HG02571 (cell line): Measurements from ENCODE around the gene S100A14.

Source experiments
- ATAC-seq: cut with Tn5 transposase; IDR thresholded peaks from one replicate; pipeline ENCODE4 v1.9.1; 2021; ENCODE audit warnings: mild to moderate bottlenecking, moderate library complexity; ENCODE audit not compliant: unreplicated experiment

The S100A14 gene

DNA sequence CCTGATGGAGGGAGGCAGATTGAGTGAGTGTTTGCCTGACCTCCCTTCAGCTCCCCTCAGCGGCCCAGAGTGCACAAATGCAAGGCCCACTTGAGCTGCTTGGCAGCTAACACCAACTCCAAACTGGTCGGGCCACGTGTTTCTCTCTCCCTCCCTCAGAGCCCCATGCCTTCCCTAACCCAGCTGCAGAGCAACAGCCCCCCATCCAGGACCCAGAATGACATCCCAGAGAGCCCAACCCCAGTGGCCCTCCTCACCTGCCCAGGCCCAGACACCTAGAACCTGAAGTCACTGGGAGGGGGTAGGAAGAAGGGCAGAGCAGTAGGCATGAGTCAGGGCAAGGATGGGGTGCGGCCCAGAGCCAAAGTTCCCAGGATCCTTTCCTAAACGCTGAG lies 789 bp upstream of the S100A14 start:
- no peak for ATAC-seq

DNA sequence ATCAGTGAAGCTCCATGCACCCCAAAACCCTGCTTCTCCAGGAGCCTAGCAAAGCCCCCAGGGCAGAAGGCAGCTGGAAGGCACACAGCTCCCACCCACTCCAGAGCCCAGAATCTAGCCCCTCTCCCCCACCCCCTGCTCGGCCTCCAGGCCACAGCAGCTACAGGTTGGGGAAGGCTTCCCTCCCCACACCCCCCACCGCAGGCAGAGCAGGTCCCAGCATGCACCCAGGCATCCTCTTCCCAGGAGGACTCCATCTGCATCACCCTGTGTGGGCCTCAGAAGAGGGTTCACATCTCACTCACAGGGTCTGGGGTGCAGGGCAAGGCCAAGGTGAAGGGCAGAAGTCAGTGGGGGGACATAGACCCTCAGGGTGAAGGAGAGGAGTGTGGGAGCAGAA lies 719 bp downstream of the S100A14 start:
- no peak for ATAC-seq

DNA sequence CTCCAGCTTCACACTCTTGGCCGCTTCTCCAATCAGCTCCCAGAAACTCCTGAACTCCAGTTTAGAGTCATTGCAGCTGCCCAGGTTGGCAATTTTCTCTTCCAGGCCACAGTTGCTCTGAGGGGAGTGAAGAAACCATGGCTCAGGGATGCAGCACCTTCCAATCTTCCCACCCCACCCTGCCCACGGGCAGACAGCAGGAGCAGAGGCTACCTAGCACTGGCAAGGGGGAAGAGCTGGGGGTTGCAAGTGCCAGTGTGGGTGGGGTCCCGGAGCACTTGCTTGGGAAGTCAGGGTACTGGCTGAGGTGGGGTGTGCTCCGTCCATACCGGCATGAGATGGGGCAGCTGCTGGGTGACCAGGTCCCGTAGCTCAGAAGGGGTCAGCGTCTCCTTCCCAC lies 1.2 kb downstream of the S100A14 start:
- ATAC-seq, result no peak

DNA sequence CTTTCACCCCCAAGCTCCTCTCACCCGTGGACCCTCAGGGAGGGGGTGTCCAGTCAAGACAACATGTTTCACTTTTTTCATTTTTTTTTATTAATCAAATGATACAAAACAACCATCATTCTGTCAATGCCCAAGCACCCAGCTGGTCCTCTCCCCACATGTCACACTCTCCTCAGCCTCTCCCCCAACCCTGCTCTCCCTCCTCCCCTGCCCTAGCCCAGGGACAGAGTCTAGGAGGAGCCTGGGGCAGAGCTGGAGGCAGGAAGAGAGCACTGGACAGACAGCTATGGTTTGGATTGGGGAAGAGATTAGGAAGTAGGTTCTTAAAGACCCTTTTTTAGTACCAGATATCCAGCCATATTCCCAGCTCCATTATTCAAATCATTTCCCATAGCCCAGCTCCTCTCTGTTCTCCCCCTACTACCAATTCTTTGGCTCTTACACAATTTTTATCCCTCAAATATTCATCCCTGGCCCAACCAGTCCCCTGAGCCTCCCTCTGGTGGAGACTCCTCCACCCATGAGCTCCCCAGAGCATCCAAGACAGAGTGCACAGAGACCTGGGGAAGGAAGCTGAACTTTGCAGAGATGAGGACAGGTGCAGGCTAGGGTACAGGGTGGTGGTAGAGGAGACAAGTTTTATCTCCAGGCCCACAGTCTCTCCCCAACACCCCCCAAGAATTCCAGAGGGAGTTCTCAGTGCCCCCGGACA lies 1.8 kb downstream of the S100A14 start:
- no peak for ATAC-seq

DNA sequence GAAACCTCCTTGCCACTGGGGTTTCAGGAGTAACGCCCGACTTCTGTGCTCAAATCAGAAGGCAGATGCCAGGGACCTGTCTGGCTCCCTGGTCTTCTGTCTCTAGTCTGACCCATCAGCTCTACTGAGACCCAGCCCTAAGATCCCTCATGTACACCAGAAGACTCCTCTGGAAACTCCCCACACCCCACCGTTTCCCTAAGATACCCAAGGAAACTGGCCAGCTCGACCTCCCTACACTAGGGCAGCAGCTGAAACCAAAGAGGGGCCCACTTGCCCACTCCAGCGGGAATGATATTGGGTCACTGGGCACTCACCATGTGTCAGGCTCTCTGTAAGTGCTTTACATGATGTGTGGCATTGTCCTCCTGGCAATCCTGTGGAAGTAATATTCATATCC lies 2.7 kb downstream of the S100A14 start:
- no peak for ATAC-seq

DNA sequence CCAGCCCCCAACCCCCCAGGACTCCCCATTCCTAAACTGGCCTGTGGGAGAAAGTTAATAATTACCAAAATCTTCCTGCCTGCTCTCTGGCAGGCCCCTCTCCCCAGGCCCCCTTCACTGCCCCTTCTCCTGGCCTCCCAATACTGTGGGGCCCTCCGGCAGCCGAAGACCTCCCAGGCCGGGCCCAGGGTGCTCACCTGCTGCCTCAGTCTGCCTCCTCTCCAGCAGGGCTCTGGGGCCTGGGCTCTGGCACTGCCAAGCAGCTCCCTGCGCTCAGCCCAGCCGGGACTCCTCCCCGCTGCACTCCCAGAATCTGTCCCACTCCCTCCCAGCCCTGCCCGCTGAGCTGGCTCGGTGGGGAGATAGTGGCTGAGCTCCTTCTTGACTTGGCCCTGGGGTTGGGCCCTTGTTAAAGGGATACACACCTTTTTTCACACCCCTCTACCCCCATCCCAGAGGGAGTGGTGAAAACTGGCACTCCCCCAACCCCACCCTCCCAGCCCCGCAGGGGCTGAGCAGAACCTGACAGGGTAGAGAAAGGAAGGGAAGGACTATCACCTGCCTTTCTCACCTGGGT lies 3.3 kb downstream of the S100A14 start, which contains the start of gene S100A16:
Gene S100A16, minus strand, starts transcription at position 383 of the 577 bp plus-strand sequence. CDS start 4,986 bp downstream, outside the sequence.
- no peak for ATAC-seq

DNA sequence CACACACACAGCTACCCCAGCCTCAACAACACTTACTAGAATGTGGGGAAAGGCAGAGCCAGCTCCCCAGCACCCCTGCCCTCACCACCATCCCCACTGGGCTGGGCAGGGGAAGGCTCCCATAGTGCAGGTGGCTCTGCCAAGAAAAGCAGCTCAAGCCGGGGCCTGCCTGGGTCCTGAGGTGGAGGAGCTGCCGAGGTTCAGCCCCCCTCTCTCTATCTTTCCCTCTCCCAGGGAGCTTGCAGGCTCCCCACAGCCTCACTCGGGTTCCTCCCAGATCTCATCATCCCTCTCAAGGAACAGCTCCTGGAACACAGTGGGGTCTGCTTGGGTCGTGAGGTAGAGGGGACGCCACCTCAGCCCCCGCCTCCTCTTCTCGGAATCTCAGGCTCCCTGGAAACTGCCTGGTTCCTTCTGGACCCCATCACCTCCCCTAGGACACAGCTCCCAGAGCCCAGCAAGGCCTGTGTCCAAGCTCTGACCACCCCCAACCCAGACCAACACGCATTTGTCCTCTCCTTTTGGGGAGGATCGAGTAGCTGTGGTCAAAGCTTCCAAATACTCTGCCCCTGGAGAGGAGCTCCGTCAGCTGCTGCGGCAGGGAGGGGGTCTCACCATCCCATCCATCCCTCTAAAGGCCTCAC lies 3.9 kb downstream of the S100A14 start:
- ATAC-seq, result no peak

DNA sequence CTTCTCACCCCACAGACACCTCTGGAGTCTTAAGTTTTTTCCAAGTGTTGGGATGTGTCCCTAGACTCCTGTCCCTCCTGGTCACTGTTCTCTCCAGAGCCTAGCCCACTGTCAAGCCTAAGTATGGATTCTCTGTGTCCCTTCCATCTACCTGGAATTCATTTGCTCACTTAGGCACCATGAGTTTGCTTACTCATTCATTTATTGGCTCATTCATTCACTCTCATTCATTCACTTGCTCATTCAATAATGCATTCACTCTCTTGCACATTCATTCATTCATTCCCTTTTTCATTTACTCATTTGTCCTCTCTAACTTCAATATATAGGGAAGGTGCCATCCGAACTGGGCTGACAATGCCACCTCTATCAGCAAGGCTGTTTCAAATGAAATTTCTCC lies 4.8 kb downstream of the S100A14 start:
- no peak for ATAC-seq

DNA sequence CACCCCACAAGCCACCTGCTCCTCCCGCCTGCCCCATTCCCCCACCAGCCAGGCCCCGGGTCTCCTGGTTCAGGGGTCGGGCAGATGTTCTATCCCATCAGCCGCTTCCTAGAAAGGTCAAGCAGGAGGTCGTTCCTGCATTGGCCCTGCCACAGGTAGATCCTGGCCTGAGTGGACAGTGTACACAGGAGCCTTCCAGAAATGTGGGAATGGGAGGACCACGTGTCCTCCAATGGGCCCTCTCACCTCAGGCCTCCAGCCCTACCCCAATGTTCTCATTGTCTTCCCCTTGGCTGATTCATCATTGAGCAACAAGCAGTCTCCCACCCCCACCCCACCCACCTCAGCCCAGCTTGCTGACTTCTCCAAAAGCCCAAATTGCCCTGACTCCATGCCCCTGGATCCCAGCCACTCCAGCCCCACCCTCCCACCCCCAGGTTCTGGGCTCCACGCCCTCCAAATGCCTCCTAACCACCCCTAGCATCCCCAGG lies 5.3 kb downstream of the S100A14 start:
- no peak for ATAC-seq

DNA sequence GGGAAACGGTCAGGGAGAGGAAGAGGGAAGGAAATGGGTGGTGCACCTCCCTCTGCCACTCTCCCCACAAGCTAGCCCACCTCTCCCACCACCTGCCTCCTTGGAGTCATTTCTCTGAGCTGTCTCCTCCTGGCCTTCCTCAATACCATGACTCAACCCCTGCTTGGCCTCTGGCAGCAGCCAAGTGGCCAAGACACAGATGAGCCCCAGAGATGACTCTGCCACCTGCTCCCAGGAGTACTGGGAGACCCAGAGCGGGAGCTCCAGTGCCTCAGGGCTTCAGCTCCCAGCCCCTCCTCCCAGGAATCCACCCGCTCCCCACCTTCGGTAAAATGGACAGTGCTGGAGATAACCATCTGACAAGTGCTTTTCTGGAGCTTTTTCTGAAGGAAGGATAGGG lies 5.8 kb downstream of the S100A14 start:
- ATAC-seq, result no peak

DNA sequence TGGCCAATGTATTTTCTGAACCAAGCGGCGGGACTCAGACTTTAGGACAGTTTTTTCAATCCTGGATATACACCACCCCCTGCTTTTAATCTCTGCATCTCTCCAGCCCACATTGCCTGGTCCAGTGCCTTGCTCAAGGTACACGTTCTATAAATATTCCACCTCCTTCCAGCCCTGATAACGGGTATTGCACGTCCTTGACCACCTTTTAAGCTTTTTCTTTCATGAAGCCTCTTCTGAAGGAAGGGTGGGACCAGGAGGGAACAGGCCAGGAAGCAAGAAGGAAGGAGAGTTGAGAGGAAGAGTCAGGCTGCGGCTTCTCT lies 6.6 kb downstream of the S100A14 start:
- ATAC-seq, result no peak

DNA sequence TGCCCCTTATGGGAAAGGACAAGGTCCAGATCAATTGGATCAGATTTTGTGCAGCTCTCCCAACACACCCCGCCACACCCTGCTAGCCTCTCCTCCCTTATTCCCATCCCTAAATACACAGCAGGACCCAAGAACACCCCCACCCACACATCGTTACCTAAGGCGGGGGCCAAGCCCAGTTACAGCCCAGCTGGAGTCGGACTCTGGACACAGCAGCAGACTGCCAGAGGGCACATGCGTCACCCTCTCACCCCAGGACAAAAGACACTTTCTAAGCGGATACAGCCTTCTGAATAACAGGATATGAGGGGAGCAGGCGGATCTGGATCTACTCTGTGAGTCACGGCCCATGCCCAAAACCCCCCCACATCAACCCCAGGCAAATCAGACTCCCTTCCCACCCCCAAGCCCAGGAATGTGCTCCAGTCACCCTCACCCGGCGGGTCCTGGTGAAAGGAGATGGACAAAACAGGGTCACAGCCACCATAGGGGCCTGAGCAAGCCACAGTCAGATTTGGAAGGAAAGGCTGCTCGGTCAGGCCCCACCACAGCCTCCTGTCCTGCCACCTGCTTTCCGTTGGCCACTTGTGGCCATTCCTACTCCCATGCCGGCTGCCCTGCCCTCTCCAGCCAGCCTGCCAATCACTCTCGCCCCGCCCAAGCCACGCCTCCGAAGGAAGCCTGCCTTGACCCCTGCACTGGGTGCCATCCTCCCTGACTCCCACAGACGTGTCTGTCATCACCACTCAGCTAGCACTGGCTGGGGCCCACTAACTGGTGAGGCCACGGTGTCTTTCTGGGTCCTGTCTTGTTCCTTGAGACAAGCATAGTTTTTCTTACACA lies 7.2 kb downstream of the S100A14 start:
- no peak for ATAC-seq

DNA sequence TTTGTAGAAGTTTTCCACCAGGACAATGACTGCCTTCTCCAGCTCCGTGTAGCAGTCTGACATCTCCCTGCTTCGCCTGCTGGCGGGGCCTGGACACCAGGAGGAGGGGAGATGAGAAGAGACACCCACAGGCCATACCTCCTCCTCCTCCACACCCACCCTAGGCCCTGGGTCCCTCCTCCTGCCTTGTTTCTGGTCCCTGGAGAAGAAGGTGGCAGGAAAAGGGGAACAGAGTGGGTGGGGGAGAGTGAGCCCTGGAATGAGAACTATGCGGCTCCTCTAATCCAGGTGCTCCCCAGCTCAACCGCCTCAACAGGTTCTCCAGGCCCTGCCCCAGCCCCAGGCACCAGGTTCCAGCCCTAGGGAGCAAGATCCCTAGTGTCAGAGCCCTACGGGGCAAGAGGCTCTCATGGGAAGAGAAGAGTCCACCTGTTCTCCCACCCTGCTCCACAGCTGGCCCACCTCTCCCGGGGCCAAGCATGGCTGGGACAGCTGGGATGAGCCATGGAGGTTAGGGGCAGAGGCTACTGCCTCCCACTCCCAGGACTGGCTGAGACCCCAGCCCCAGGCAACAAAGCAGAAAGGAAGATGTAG lies 7.9 kb downstream of the S100A14 start:
- ATAC-seq, result no peak

DNA sequence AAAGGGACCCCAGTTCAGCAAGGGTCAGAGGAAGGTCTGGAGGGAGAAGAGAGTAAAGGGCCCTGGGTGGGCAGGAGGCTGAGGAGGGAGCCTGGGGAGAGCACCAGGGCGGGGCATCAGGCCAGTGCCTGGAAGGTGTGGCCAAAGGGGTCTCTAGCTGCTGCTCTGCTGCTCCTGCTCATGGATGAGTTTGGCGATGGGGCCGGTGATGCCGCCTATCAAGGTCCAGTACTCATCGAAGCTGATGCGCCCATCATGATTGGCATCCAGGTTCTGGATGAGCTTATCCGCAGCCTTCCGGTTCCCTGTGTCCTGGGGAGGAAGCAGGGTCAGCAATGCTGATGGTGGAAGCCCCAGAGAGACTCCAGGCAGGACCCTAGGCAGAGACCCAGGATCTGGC lies 8.7 kb downstream of the S100A14 start:
- ATAC-seq, result no peak

DNA sequence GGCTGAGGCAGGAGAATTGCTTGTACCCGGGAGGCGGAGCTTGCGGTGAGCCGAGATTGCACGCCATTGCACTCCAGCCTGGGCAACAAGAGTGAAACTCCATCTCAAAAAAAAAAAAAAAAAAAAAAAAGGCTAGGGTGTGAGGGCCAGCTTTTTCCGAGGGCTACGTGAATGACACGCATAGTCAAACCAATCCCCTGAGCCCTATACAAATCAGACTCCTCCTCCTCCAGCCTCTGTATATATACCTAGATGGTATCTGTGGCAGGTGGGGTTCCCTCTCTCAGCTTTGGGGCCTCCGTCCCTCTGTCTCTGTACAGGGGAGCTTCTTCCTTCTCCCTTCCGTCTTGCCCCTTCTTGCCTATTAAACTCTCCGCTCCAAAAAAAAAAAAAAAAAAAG lies 9.9 kb downstream of the S100A14 start:
- ATAC-seq, result no peak

DNA sequence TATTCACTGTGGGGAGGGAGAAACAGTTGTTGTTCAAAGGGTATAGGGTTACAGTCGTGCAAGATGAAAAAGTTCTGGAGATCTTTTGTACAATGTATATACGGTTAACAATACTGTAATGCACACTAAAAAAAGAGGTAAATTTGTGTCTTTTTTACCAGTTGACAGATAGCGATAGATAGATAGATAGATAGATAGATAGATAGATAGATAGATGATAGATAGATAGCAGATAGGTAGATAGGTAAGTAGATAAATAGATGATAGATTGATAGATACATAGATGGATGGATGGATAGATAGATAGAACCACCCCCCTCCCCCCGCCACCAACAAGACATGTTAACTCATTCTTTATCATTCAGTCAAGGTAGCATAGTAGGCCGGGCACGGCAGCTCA lies 13.4 kb downstream of the S100A14 start:
- ATAC-seq, result no peak

DNA sequence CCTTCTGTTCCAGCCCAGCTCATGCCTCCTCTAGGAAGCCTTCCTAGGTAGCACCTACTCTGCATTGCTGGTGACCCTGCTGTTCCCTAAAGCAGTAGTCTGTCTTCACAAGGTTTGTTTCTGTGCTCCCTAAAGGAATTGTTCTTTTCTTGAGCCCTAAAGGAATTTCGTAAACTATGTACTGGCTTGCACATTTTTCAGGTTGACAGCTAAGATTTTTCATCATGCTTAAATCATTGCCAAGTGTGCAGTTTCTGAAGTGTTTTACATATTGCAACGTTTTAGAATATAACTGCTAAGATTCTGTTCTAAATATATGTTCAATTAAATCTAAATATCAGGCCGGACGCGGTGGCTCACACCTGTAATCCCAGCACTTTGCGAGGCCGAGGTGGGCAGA lies 16.3 kb downstream of the S100A14 start:
- no peak for ATAC-seq

DNA sequence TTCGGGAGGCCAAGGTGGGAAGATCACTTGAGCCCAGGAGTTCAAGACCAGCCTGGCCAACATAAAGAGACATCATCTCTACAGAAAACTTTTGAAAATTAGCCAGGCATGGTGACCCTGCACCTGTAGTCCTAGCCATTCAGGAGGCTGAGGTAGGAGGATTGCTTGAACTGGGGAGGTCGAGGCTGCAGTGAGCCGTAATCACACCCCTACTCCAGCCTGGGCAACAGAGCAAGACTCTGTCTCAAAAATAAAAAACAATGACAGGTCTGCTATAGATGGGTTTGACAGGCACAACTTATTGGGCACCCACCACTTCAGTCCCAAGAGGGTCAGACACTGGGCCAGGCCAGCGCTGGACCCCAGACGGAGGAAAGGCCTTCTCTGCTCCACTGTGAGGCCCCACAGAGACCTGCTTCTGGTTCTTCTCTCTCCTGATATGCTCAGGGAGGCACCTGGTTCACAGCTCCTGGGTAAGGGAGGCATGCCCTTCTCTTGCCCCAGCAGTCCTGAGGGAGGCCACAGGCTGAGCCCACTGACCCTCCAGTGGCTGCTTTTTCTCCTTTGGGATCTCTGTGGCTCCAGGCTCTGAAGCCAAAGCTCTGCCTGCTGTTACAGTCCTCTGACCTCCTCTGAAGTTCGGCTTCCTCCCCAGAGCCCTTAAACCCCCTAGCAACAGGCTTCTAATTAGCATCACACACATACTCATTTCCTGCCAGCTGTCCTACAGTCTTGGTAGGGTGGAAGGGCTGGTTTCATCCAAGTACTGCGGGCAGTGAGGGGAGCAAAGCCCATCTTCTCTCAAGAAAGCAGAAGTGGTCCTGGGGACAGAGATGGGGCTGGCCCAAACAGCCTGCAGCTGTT lies 17.6 kb downstream of the S100A14 start:
- peak; percentile 91 for ATAC-seq

DNA sequence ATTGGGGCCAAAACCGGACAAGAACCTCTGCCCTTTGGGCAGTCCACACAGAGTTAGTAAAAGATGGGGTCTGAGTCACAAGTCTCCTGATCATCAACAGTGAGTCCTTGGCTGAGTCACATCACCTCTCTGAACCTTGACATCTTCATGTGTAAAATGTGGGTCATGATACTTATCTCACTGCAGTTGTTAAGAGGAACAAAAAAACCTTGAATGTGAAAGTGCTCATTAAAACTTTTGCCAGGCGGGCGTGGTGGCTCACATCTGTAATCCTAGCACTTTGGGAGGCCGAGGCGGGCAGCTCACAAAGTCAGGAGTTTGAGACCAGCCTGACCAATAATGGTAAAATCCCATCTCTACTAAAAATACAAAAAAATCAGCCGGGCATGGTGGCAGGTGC lies 18.9 kb downstream of the S100A14 start:
- no peak for ATAC-seq

DNA sequence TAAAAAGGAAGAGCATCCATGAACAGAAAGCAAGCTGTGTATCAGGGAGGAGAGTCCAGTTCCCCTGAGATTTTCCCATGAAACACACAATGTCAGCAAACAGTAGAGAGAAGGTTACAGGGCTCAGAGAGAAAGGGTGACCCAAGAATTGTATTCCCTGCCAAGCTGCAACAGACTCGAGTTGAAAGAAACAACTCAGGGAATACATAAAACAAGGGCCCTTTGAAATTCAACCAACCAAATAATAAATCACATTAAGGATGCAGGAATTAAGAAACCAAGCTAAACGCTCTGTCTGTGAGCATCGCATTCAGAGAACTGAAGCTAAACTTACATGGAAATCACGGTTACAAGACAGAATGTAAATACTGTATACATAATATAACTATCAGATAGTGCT lies 23.4 kb downstream of the S100A14 start:
- ATAC-seq, result no peak
